Measurements from ENCODE around the gene VWF. TPM values are rescaled to one million over a fixed set of nuclear protein-coding genes. Genes with fewer than 3 reads are reported as not detected.
A peak's percentile ranks its signal among the peaks of the same experiment; 100 is the strongest.

The VWF gene
- total RNA-seq, 6 experiments from 2014 or later, result 5.7 to 16.6 (median 9.6) TPM

GRCh38 chr12:6069437-6070093 is 54.9 kb downstream of the VWF start:
- no peaks in the 10 kb centered on the region for H3K27me3 ChIP-seq
- DNase-seq (peak in 1 of 3 donors; percentile 57), ATAC-seq (peak in 2 of 4 donors; percentile 6 to 51)
- H3K9me3 ChIP-seq, result no peaks in the 10 kb centered on the region
- no peak overlapping the region for H3K4me3 ChIP-seq
- H3K27ac ChIP-seq, result peak overlapping the region; percentile 70 to 95 (median 75)
- intact Hi-C loops (cut with DNase I), result loop anchor here (5.0 to 10.0 kb wide), 3 partner anchors 105 to 213 kb away; no protein-coding TSS in a partner anchor
- no peak for TF ChIP-seq POLR2A (IDR thresholded peaks at IDR 0.05)
- TF ChIP-seq CTCF (IDR thresholded peaks at IDR 0.05), result no peak
- peaks cover 0 to 48% (median 14%) of the 10 kb centered on the region in 4 donors for H3K4me1 ChIP-seq
- H3K36me3 ChIP-seq, result no peaks in the 10 kb centered on the region
- WGBS (ENCODE audit: insufficient coverage, low coverage, low lambda C conversion rate, missing lambda C conversion rate), result 27% methylated on average over 6 of the region's 8 CpGs

- 78% methylated on average over 7 of the region's 9 CpGs for WGBS (ENCODE audit: insufficient coverage, low coverage, low lambda C conversion rate, missing lambda C conversion rate)
- ATAC-seq (no peak), DNase-seq (peak in 1 of 3 donors; percentile 22)
- Histone ChIP-seq H3K27me3 (no peaks in the 10 kb centered on the region), H3K4me3 (no peak overlapping the region), H3K27ac (peak overlapping the region in 1 of 3 donors; percentile 18), H3K4me1 (peaks cover 0 to 37% (median 9%) of the 10 kb centered on the region in 4 donors), H3K9me3 (no peaks in the 10 kb centered on the region), H3K36me3 (no peaks in the 10 kb centered on the region)
- intact Hi-C loops (cut with DNase I), result loop anchor here (5.0 kb wide), 2 partner anchors 124 to 214 kb away; no protein-coding TSS in a partner anchor
- TF ChIP-seq POLR2A (IDR thresholded peaks at IDR 0.05) (no peak), CTCF (IDR thresholded peaks at IDR 0.05) (no peak)
Measured at GRCh38 chr12:6068227-6068626, 56.2 kb downstream of the VWF start.

- intact Hi-C loops (cut with DNase I), result loop anchor here (5.0 kb wide), 2 partner anchors 125 to 215 kb away; no protein-coding TSS in a partner anchor
- peaks cover 0 to 30% (median 5%) of the 10 kb centered on the region in 4 donors for H3K4me1 ChIP-seq
- H3K27me3 ChIP-seq, result no peaks in the 10 kb centered on the region
- WGBS (ENCODE audit: insufficient coverage, low coverage, low lambda C conversion rate, missing lambda C conversion rate), result 34% methylated on average over 15 of the region's 16 CpGs
- H3K9me3 ChIP-seq, result no peaks in the 10 kb centered on the region
- DNase-seq (peak; percentile 74 to 80 (median 79)), ATAC-seq (peak; percentile 56 to 71 (median 61))
- H3K27ac ChIP-seq, result peak overlapping the region in 2 of 3 donors; percentile 21 to 24
- H3K36me3 ChIP-seq, result no peaks in the 10 kb centered on the region
- TF ChIP-seq CTCF (IDR thresholded peaks at IDR 0.05) (peak; percentile 53 to 63 (median 60)), POLR2A (IDR thresholded peaks at IDR 0.05) (no peak)
- no peak overlapping the region for H3K4me3 ChIP-seq
Measured at GRCh38 chr12:6067152-6067916, 57.1 kb downstream of the VWF start.

GRCh38 chr12:6066651-6067050 is 57.8 kb downstream of the VWF start:
- intact Hi-C loops (cut with DNase I), result loop anchor here (5.0 kb wide), 2 partner anchors 126 to 216 kb away; no protein-coding TSS in a partner anchor

More at GRCh38 chr12:6066651-6067050, 57.8 kb downstream of the VWF start:
- H3K4me1 ChIP-seq, result peaks cover 0 to 31% (median 5%) of the 10 kb centered on the region in 4 donors
- H3K27ac ChIP-seq, result peak overlapping the region in 1 of 3 donors; percentile 21
- H3K27me3 ChIP-seq, result no peaks in the 10 kb centered on the region
- no peak overlapping the region for H3K4me3 ChIP-seq
- no CpG with 5 or more reads among the region's 1 CpG for WGBS (ENCODE audit: insufficient coverage, low coverage, low lambda C conversion rate, missing lambda C conversion rate)
- peak in 1 of 3 donors; percentile 45 for DNase-seq
- TF ChIP-seq CTCF (IDR thresholded peaks at IDR 0.05) (no peak), POLR2A (IDR thresholded peaks at IDR 0.05) (no peak)
- no peaks in the 10 kb centered on the region for H3K9me3 ChIP-seq
- ATAC-seq, result no peak
- no peaks in the 10 kb centered on the region for H3K36me3 ChIP-seq

Data from right lobe of liver (tissue), 6 donors.